ENCODE data around the gene IGFN1. TPM values are rescaled to one million over a fixed set of nuclear protein-coding genes. Genes with fewer than 3 reads are reported as not detected.

IGFN1 gene
- total and polyA plus RNA-seq, 9 of the 15 experiments (the other 6 are each of a cell fraction or from before 2014, with no cell fraction given), result 0.04 TPM; not detected in 8

GRCh38 chr1:201154389-201155165, 36.0 kb upstream of the IGFN1 start, which contains the start of gene TMEM9 (continued):
- TF ChIP-seq JUND (IDR thresholded peaks at IDR 0.05; ENCODE audit: borderline replicate concordance, low read depth, low read length) (peak; percentile 60), JUND (tag; IDR thresholded peaks at IDR 0.05; ENCODE audit: borderline replicate concordance, low read depth, low read length) (peak; percentile 32; the same call in 1 of the 3 replicates), TAL1 (IDR thresholded peaks at IDR 0.05) (no peak), MXD1 (CRISPR knock-in tag; IDR thresholded peaks at IDR 0.05; ENCODE audit: borderline replicate concordance, poor library complexity, severe bottlenecking) (no peak), MAFG (tag; conservative IDR thresholded peaks at IDR 0.05) (no peak), PTTG1 (tag; IDR thresholded peaks at IDR 0.05; ENCODE audit: low read depth) (peak; percentile 47; the same call in 1 of the 2 replicates), BRD4 (IDR thresholded peaks at IDR 0.05) (peak; percentile 55; the same call in 1 of the 2 replicates), ILK (tag; IDR thresholded peaks at IDR 0.05; ENCODE audit: borderline replicate concordance, low read depth) (no peak), KAT8 (IDR thresholded peaks at IDR 0.05; ENCODE audit: low read depth) (no peak), TAF7 (tag; IDR thresholded peaks at IDR 0.05) (peak; percentile 82; the same call in 1 of the 2 replicates), POLR3G (IDR thresholded peaks at IDR 0.05; ENCODE audit: extremely low read depth, insufficient read length, insufficient replicate concordance) (no peak), ZNF143 (CRISPR knock-in tag; IDR thresholded peaks at IDR 0.05) (no peak), ZNF12 (CRISPR knock-in tag; IDR thresholded peaks at IDR 0.05) (no peak), RUNX1 (IDR thresholded peaks at IDR 0.05; ENCODE audit: low read depth) (no peak), POLR3A (IDR thresholded peaks at IDR 0.05; ENCODE audit: borderline replicate concordance, extremely low read depth, insufficient read depth, insufficient read length) (no peak), TCF7L2 (IDR thresholded peaks at IDR 0.05; ENCODE audit: low read depth, low read length) (no peak), RBFOX2 (IDR thresholded peaks at IDR 0.05; ENCODE audit: low read depth, low read length) (peak; percentile 67), GABPB1 (CRISPR knock-in tag; IDR thresholded peaks at IDR 0.05) (0 out of 2 replicates have a peak, but pooled peaks have one; percentile 13), ATF7 (IDR thresholded peaks at IDR 0.05) (peak; percentile 74), RBM34 (IDR thresholded peaks at IDR 0.05; ENCODE audit: borderline replicate concordance, insufficient read depth, low read length) (no peak), SIN3A (IDR thresholded peaks at IDR 0.05; ENCODE audit: borderline replicate concordance in 2 of 2, control insufficient read depth in 1 of 2, low read depth in 2 of 2, low read length in 2 of 2) (no peak; a peak in 1 of 4 replicates), CREB5 (CRISPR knock-in tag; IDR thresholded peaks at IDR 0.05) (no peak), PHF8 (IDR thresholded peaks at IDR 0.05; ENCODE audit: borderline replicate concordance, low read length) (peak; percentile 48; the same call in 1 of the 2 replicates), NONO (IDR thresholded peaks at IDR 0.05; ENCODE audit: low read depth in 2 of 2, low read length in 1 of 2) (no peak), KAT7 (CRISPR knock-in tag; IDR thresholded peaks at IDR 0.05; ENCODE audit: borderline replicate concordance) (no peak), HEY1 (CRISPR knock-in tag; IDR thresholded peaks at IDR 0.05; ENCODE audit: borderline replicate concordance) (no peak), RFX5 (IDR thresholded peaks at IDR 0.05; ENCODE audit: low read depth, low read length) (no peak; the same call in 1 of the 2 replicates), MEIS2 (IDR thresholded peaks at IDR 0.05; ENCODE audit: partially characterized antibody) (peak; percentile 59)

Measured in K562 (cell line).